ENCODE measurements around the gene ERRFI1.

DNA sequence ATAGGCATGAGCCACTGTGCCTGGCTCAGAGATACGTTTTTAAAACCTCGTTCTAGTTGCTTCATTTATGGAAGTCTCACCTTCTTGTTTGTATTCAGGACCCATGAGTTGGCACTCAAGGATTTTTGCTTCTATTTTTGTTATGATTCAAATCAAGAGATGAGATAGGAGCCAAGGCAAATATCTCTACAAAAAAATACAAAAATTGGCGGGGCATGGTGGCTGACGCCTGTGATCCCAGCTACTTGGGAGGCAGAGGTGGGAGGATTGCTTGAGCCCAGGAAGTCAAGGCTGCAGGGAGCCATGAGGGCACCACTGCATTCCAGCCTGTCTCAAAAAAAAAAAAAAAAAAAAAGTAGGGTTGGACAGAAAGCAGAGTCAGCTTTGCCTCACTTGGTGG is 36.8 kb upstream of the ERRFI1 start:
- TF ChIP-seq, protein P1, sequence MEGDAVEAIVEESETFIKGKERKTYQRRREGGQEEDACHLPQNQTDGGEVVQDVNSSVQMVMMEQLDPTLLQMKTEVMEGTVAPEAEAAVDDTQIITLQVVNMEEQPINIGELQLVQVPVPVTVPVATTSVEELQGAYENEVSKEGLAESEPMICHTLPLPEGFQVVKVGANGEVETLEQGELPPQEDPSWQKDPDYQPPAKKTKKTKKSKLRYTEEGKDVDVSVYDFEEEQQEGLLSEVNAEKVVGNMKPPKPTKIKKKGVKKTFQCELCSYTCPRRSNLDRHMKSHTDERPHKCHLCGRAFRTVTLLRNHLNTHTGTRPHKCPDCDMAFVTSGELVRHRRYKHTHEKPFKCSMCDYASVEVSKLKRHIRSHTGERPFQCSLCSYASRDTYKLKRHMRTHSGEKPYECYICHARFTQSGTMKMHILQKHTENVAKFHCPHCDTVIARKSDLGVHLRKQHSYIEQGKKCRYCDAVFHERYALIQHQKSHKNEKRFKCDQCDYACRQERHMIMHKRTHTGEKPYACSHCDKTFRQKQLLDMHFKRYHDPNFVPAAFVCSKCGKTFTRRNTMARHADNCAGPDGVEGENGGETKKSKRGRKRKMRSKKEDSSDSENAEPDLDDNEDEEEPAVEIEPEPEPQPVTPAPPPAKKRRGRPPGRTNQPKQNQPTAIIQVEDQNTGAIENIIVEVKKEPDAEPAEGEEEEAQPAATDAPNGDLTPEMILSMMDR (IDR thresholded peaks at IDR 0.05) = no peak
- no peak for TF ChIP-seq POLR2A (IDR thresholded peaks at IDR 0.05; ENCODE audit: low read depth)
- TF ChIP-seq POLR2AphosphoS5 (IDR thresholded peaks at IDR 0.05) = no peak
- no peak for TF ChIP-seq EP300 (IDR thresholded peaks at IDR 0.05)

Data from esophagus muscularis mucosa (tissue), 4 donors.